Esophagus muscularis mucosa (tissue), 4 donors: ENCODE measurements around the gene CLTB.

ENCODE experiments used
- CTCF ChIP-seq, 3 experiments: fragments of 200-600 bp in 2 of 3; fragments of 450-650 bp in 1 of 3; sonication (generic) in 2 of 3; IDR thresholded peaks; one replicate each; pipeline ENCODE4 v1.5.1; 2017 to 2019; ENCODE audit warnings: antibody characterized with exemption in 3 of 3, mild to moderate bottlenecking in 2 of 3, moderate library complexity in 1 of 3
- EP300 ChIP-seq: sonication (generic); formaldehyde crosslinking; IDR thresholded peaks from one replicate; pipeline ENCODE4 v1.6.1; 2017; ENCODE audit warnings: antibody characterized with exemption
- POLR2A ChIP-seq: fragments of 450-650 bp; IDR thresholded peaks from one replicate; pipeline ENCODE4 v1.6.1; 2017; ENCODE audit warnings: antibody characterized with exemption, moderate library complexity, mild to moderate bottlenecking, low read depth
- POLR2AphosphoS5 ChIP-seq, 2 donors: sonication (generic); formaldehyde crosslinking; IDR thresholded peaks; one replicate each; pipeline ENCODE4 v1.6.1; 2017; ENCODE audit warnings: antibody characterized with exemption in 2 of 2

GRCh38 chr5:176454724-176455394, 38.5 kb upstream of the CLTB start:
- TF ChIP-seq CTCF (IDR thresholded peaks at IDR 0.05), result no peak
- TF ChIP-seq POLR2A, result no peak
- no peak for TF ChIP-seq POLR2AphosphoS5 (IDR thresholded peaks at IDR 0.05)
- TF ChIP-seq EP300, result no peak
